Measurements from ENCODE around the gene TINAG.

Gene TINAG

DNA sequence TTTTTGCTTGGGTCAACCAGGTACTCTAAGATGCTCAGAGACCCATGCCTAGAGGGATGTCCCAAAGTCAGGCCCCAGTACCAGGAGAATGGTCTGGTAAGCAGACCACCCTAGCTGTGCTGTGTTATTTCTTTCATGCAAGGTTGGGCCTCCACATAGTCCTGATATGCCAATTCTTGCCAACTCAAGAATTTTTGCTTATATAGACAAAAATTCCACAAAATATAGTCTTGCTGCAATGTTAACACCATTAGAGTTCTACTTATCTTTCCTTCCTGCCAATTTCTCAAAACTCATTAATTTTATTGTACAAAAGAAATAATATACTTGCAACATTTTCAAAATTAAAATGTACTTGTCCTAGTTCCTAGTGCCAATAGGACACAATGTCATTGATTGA lies 33.9 kb upstream of the TINAG start (continued):
- no peak for TF ChIP-seq ZNF571 (tag by site-specific recombination; IDR thresholded peaks at IDR 0.05)

DNA sequence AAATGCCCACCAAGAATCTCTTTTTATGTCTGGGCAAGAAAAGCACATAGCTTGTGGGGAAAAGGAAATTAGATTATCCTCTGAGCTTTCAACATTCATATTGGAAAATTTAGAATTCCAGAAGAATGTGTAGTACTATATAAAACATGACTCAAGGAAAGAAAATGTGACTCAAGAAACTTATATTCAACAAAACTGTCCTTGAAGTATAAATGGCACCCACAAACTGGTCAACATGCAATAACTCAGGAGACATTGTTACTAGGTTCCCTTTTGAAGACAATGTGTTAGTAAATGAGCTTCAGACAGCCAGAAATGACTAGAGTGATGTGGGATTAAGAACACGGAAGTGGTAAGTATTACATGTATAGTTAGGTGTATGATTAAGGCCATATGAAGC lies 26.1 kb upstream of the TINAG start:
- Histone ChIP-seq H3K4me3 (ENCODE audit: low read depth, low read length) (no peak overlapping the region), H3K9me3 (ENCODE audit: control insufficient read depth, insufficient read depth, low read depth, low read length) (no peaks in the 10 kb centered on the region), H3K4me1 (ENCODE audit: control insufficient read depth, insufficient read depth, low read length) (no peaks in the 10 kb centered on the region), H3K36me3 (ENCODE audit: control insufficient read depth in 2 of 2, insufficient read depth in 1 of 2, low read length in 2 of 2) (no peaks in the 10 kb centered on the region), H3K27ac (ENCODE audit: extremely low read depth, low read depth, low read length) (no peak overlapping the region)
- CTCF ChIA-PET, result interaction anchor here (0.6 to 1.3 kb wide), 2 partner anchors 296 to 405 kb away, joined by 3 read pairs; no protein-coding TSS in a partner anchor
- POLR2A ChIA-PET, result no interaction called here
- TF ChIP-seq RBAK (tag by site-specific recombination; IDR thresholded peaks at IDR 0.05) (no peak), ZNF433 (tag by site-specific recombination; IDR thresholded peaks at IDR 0.05; ENCODE audit: low read depth) (no peak), ZNF629 (tag by site-specific recombination; IDR thresholded peaks at IDR 0.05) (no peak), ZNF157 (tag by site-specific recombination; IDR thresholded peaks at IDR 0.05) (no peak), ZNF664 (tag by site-specific recombination; IDR thresholded peaks at IDR 0.05) (no peak), ZNF48 (tag by site-specific recombination; IDR thresholded peaks at IDR 0.05) (no peak)

DNA sequence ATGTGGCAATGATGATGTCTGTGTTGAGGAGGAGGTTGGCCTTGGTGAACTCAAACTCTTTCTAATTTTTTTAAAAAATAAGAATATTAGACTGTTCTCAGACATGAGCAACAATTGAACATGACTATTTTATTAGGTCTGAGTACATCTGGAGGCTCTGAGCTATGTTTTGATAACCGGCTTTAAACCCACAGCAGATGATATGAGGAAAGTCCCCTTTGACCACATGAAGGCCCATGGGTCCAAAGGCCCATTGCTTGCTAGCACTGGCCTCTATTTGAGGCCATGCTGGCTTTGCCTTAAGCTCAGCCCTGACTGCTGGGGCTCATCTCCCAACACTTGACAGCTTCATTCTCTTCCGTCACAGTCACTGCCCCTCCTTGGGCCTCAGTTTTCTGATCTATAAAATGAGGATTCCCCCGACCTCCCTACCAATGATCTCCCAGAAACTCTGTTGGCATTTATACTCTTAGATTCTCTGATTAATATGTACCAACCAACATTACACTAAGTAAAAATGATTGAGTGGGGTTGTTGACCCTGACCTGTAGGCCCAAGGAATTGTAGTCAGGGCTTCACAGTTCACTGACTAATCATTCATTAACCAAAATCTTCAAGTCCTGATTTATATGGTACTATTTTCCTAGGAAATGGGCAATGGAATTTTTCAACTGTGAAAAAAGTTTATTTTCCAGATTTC lies 23.9 kb upstream of the TINAG start:
- H3K4me3 ChIP-seq (ENCODE audit: low read depth, low read length), result no peak overlapping the region
- H3K27ac ChIP-seq (ENCODE audit: extremely low read depth, low read depth, low read length), result no peak overlapping the region
- POLR2A ChIA-PET, result no interaction called here
- CTCF ChIA-PET, result interaction anchor here (0.5 to 1.0 kb wide), 3 partner anchors 16 to 1003 kb away, joined by 3 read pairs; no protein-coding TSS in a partner anchor
- no peaks in the 10 kb centered on the region for H3K9me3 ChIP-seq (ENCODE audit: control insufficient read depth, insufficient read depth, low read depth, low read length)
- no peaks in the 10 kb centered on the region for H3K36me3 ChIP-seq (ENCODE audit: control insufficient read depth in 2 of 2, insufficient read depth in 1 of 2, low read length in 2 of 2)
- H3K4me1 ChIP-seq (ENCODE audit: control insufficient read depth, insufficient read depth, low read length), result no peaks in the 10 kb centered on the region
- TF ChIP-seq ZFP3 (tag by site-specific recombination; IDR thresholded peaks at IDR 0.05; ENCODE audit: low read depth) (no peak), ZNF701 (tag by site-specific recombination; IDR thresholded peaks at IDR 0.05) (no peak), ZNF184 (tag by site-specific recombination; IDR thresholded peaks at IDR 0.05) (no peak), MYNN (tag by site-specific recombination; IDR thresholded peaks at IDR 0.05; ENCODE audit: borderline replicate concordance) (no peak), YY1 (tag by site-specific recombination; IDR thresholded peaks at IDR 0.05) (no peak), ZNF629 (tag by site-specific recombination; IDR thresholded peaks at IDR 0.05) (no peak), ZNF501 (tag by site-specific recombination; IDR thresholded peaks at IDR 0.05) (no peak), REPIN1 (tag by site-specific recombination; IDR thresholded peaks at IDR 0.05; ENCODE audit: low read depth) (no peak)
- TF ChIP-seq, protein P1, sequence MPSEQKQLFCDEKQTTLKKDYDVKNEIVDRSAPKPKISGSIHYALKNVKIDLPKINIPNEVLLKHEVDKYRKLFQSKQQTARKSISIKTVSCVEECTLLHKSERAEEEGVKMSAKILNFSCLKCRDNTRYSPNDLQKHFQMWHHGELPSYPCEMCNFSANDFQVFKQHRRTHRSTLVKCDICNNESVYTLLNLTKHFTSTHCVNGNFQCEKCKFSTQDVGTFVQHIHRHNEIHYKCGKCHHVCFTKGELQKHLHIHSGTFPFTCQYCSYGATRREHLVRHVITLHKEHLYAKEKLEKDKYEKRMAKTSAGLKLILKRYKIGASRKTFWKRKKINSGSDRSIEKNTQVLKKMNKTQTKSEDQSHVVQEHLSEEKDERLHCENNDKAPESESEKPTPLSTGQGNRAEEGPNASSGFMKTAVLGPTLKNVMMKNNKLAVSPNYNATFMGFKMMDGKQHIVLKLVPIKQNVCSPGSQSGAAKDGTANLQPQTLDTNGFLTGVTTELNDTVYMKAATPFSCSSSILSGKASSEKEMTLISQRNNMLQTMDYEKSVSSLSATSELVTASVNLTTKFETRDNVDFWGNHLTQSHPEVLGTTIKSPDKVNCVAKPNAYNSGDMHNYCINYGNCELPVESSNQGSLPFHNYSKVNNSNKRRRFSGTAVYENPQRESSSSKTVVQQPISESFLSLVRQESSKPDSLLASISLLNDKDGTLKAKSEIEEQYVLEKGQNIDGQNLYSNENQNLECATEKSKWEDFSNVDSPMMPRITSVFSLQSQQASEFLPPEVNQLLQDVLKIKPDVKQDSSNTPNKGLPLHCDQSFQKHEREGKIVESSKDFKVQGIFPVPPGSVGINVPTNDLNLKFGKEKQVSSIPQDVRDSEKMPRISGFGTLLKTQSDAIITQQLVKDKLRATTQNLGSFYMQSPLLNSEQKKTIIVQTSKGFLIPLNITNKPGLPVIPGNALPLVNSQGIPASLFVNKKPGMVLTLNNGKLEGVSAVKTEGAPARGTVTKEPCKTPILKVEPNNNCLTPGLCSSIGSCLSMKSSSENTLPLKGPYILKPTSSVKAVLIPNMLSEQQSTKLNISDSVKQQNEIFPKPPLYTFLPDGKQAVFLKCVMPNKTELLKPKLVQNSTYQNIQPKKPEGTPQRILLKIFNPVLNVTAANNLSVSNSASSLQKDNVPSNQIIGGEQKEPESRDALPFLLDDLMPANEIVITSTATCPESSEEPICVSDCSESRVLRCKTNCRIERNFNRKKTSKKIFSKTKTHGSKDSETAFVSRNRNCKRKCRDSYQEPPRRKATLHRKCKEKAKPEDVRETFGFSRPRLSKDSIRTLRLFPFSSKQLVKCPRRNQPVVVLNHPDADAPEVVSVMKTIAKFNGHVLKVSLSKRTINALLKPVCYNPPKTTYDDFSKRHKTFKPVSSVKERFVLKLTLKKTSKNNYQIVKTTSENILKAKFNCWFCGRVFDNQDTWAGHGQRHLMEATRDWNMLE (tag by site-specific recombination; conservative IDR thresholded peaks at IDR 0.05; ENCODE audit: low read depth), result no peak
- TF ChIP-seq, protein P2, sequence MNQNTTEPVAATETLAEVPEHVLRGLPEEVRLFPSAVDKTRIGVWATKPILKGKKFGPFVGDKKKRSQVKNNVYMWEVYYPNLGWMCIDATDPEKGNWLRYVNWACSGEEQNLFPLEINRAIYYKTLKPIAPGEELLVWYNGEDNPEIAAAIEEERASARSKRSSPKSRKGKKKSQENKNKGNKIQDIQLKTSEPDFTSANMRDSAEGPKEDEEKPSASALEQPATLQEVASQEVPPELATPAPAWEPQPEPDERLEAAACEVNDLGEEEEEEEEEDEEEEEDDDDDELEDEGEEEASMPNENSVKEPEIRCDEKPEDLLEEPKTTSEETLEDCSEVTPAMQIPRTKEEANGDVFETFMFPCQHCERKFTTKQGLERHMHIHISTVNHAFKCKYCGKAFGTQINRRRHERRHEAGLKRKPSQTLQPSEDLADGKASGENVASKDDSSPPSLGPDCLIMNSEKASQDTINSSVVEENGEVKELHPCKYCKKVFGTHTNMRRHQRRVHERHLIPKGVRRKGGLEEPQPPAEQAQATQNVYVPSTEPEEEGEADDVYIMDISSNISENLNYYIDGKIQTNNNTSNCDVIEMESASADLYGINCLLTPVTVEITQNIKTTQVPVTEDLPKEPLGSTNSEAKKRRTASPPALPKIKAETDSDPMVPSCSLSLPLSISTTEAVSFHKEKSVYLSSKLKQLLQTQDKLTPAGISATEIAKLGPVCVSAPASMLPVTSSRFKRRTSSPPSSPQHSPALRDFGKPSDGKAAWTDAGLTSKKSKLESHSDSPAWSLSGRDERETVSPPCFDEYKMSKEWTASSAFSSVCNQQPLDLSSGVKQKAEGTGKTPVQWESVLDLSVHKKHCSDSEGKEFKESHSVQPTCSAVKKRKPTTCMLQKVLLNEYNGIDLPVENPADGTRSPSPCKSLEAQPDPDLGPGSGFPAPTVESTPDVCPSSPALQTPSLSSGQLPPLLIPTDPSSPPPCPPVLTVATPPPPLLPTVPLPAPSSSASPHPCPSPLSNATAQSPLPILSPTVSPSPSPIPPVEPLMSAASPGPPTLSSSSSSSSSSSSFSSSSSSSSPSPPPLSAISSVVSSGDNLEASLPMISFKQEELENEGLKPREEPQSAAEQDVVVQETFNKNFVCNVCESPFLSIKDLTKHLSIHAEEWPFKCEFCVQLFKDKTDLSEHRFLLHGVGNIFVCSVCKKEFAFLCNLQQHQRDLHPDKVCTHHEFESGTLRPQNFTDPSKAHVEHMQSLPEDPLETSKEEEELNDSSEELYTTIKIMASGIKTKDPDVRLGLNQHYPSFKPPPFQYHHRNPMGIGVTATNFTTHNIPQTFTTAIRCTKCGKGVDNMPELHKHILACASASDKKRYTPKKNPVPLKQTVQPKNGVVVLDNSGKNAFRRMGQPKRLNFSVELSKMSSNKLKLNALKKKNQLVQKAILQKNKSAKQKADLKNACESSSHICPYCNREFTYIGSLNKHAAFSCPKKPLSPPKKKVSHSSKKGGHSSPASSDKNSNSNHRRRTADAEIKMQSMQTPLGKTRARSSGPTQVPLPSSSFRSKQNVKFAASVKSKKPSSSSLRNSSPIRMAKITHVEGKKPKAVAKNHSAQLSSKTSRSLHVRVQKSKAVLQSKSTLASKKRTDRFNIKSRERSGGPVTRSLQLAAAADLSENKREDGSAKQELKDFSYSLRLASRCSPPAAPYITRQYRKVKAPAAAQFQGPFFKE (tag by site-specific recombination; IDR thresholded peaks at IDR 0.05; ENCODE audit: borderline replicate concordance), result no peak
- TF ChIP-seq, protein P3, sequence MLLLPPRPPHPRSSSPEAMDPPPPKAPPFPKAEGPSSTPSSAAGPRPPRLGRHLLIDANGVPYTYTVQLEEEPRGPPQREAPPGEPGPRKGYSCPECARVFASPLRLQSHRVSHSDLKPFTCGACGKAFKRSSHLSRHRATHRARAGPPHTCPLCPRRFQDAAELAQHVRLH (tag by site-specific recombination; IDR thresholded peaks at IDR 0.05), result no peak
- TF ChIP-seq, protein P4, sequence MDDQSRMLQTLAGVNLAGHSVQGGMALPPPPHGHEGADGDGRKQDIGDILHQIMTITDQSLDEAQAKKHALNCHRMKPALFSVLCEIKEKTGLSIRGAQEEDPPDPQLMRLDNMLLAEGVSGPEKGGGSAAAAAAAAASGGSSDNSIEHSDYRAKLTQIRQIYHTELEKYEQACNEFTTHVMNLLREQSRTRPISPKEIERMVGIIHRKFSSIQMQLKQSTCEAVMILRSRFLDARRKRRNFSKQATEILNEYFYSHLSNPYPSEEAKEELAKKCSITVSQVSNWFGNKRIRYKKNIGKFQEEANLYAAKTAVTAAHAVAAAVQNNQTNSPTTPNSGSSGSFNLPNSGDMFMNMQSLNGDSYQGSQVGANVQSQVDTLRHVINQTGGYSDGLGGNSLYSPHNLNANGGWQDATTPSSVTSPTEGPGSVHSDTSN (CRISPR knock-in tag; IDR thresholded peaks at IDR 0.05), result no peak
- TF ChIP-seq, protein P5, sequence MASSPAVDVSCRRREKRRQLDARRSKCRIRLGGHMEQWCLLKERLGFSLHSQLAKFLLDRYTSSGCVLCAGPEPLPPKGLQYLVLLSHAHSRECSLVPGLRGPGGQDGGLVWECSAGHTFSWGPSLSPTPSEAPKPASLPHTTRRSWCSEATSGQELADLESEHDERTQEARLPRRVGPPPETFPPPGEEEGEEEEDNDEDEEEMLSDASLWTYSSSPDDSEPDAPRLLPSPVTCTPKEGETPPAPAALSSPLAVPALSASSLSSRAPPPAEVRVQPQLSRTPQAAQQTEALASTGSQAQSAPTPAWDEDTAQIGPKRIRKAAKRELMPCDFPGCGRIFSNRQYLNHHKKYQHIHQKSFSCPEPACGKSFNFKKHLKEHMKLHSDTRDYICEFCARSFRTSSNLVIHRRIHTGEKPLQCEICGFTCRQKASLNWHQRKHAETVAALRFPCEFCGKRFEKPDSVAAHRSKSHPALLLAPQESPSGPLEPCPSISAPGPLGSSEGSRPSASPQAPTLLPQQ (tag by site-specific recombination; IDR thresholded peaks at IDR 0.05), result no peak

All from HEK293 (cell line).